Measurements from ENCODE around the gene FN3K. TPM values are rescaled to one million over a fixed set of nuclear protein-coding genes. Genes with fewer than 3 reads are reported as not detected.
"Not testable (repeated sequence)": the region's sequence is repeated elsewhere in the genome, so short reads cannot be mapped to it uniquely, and the experiment has no call there.

The FN3K gene
- total RNA-seq, 1 experiment from 2014 or later = 28.3 TPM

- no peaks in the 10 kb centered on the region for H3K79me2 ChIP-seq (ENCODE audit: insufficient read depth, low read length)
- H3K4me3 Mint-ChIP-seq = no peak overlapping the region
- no peaks in the 10 kb centered on the region for H3K9me3 ChIP-seq (ENCODE audit: control insufficient read depth, low read depth, low read length)
- no peak overlapping the region for H3K18ac ChIP-seq (ENCODE audit: insufficient read length, low read depth, low read length)
- H4K8ac ChIP-seq (replicated peaks; ENCODE audit: insufficient read length, low read depth, low read length) = no peak overlapping the region
- H4K91ac ChIP-seq (ENCODE audit: insufficient read length, low read depth, low read length) = no peak overlapping the region
- H2BK12ac ChIP-seq (ENCODE audit: insufficient read length, low read depth, low read length) = no peak overlapping the region
- H3K27ac Mint-ChIP-seq = no peak overlapping the region
- no peak overlapping the region for H3K4me2 ChIP-seq (ENCODE audit: insufficient read depth, insufficient read length, low read length)
- H3K79me1 ChIP-seq (ENCODE audit: insufficient read depth, low read depth, low read length, poor library complexity, severe bottlenecking) = no peaks in the 10 kb centered on the region
- H4K20me1 ChIP-seq (ENCODE audit: control insufficient read depth, insufficient read depth, insufficient read length) = no peaks in the 10 kb centered on the region
- DNase-seq = peak; percentile 55
- no peaks in the 10 kb centered on the region for H3K27me3 Mint-ChIP-seq (ENCODE audit: low read depth)
- H2BK5ac ChIP-seq (ENCODE audit: insufficient read length, low read length) = no peak overlapping the region
- no peak overlapping the region for H2BK20ac ChIP-seq (ENCODE audit: low read depth, low read length, poor library complexity, severe bottlenecking)
- no peak overlapping the region for H3K4ac ChIP-seq (ENCODE audit: low read depth, low read length)
- TF ChIP-seq CTCF (conservative IDR thresholded peaks at IDR 0.05) = peak; percentile 50; the same call in 2 of the 3 replicates
- no peak overlapping the region for H2AK5ac ChIP-seq (ENCODE audit: insufficient read length, low read length)
- no peaks in the 10 kb centered on the region for H3K27me3 ChIP-seq (ENCODE audit: insufficient read depth, low read length)
- no peak overlapping the region for H3K56ac ChIP-seq (ENCODE audit: insufficient read length, low read depth, low read length)
- no peak overlapping the region for H3T11ph ChIP-seq (ENCODE audit: low read length)
- no peak overlapping the region for H3K14ac ChIP-seq (ENCODE audit: insufficient read depth, low read length)
- no peaks in the 10 kb centered on the region for H3K4me1 ChIP-seq (ENCODE audit: insufficient read depth, low read length)
- WGBS (ENCODE audit: extremely low coverage, insufficient read length, low lambda C conversion rate) = no CpG with 5 or more reads among the region's 16 CpGs
- H3K27ac ChIP-seq (ENCODE audit: insufficient read length, low read depth, low read length) = no peak overlapping the region
- no peak overlapping the region for H3K9ac ChIP-seq (ENCODE audit: extremely low read depth, insufficient read length, low read length)
- no peaks in the 10 kb centered on the region for H3K23me2 ChIP-seq (ENCODE audit: insufficient read length, low read depth, low read length, poor library complexity, severe bottlenecking)
- peaks cover 28 to 35% of the 10 kb centered on the region in 2 experiments for H3K9me3 Mint-ChIP-seq
- peaks cover 17 to 19% of the 10 kb centered on the region in 2 experiments for H3K4me1 Mint-ChIP-seq
- H2BK120ac ChIP-seq (ENCODE audit: low read depth, low read length, poor library complexity, severe bottlenecking) = no peak overlapping the region
- peaks cover 42 to 75% (median 67%) of the 10 kb centered on the region in 3 experiments for H3K36me3 Mint-ChIP-seq (ENCODE audit: insufficient read depth in 1 of 3, low read depth in 3 of 3)
- H3K23ac ChIP-seq (ENCODE audit: insufficient read length, low read depth, low read length) = no peak overlapping the region
- H2AFZ ChIP-seq (ENCODE audit: low read length) = no peak overlapping the region
- no peak overlapping the region for H2BK15ac ChIP-seq (ENCODE audit: low read depth, low read length)
- no peak overlapping the region for H4K5ac ChIP-seq (ENCODE audit: insufficient read length, low read depth, low read length)
These were observed 8.2 kb downstream of the FN3K start for GRCh38 chr17:82743344-82744219.

GRCh38 chr17:82744736-82745135 is 9.3 kb downstream of the FN3K start:
- not testable (repeated sequence) for H3K27me3 ChIP-seq (ENCODE audit: insufficient read depth, low read length); H3K4me2 ChIP-seq (ENCODE audit: insufficient read depth, insufficient read length, low read length); H2BK5ac ChIP-seq (ENCODE audit: insufficient read length, low read length); H2BK15ac ChIP-seq (ENCODE audit: low read depth, low read length); H3K79me1 ChIP-seq (ENCODE audit: insufficient read depth, low read depth, low read length, poor library complexity, severe bottlenecking); H4K8ac ChIP-seq (replicated peaks; ENCODE audit: insufficient read length, low read depth, low read length); H4K5ac ChIP-seq (ENCODE audit: insufficient read length, low read depth, low read length); H2BK12ac ChIP-seq (ENCODE audit: insufficient read length, low read depth, low read length); DNase-seq; H4K91ac ChIP-seq (ENCODE audit: insufficient read length, low read depth, low read length); H3K27ac ChIP-seq (ENCODE audit: insufficient read length, low read depth, low read length); H2AK5ac ChIP-seq (ENCODE audit: insufficient read length, low read length); H3K23ac ChIP-seq (ENCODE audit: insufficient read length, low read depth, low read length); H3K4me1 ChIP-seq (ENCODE audit: insufficient read depth, low read length); H4K20me1 ChIP-seq (ENCODE audit: control insufficient read depth, insufficient read depth, insufficient read length); H3K27me3 Mint-ChIP-seq (ENCODE audit: low read depth); H3T11ph ChIP-seq (ENCODE audit: low read length); H3K9me3 ChIP-seq (ENCODE audit: control insufficient read depth, low read depth, low read length); H3K18ac ChIP-seq (ENCODE audit: insufficient read length, low read depth, low read length); H3K23me2 ChIP-seq (ENCODE audit: insufficient read length, low read depth, low read length, poor library complexity, severe bottlenecking); H3K79me2 ChIP-seq (ENCODE audit: insufficient read depth, low read length); H2BK20ac ChIP-seq (ENCODE audit: low read depth, low read length, poor library complexity, severe bottlenecking); H3K56ac ChIP-seq (ENCODE audit: insufficient read length, low read depth, low read length); H3K4ac ChIP-seq (ENCODE audit: low read depth, low read length); H3K9ac ChIP-seq (ENCODE audit: extremely low read depth, insufficient read length, low read length); H2AFZ ChIP-seq (ENCODE audit: low read length); H2BK120ac ChIP-seq (ENCODE audit: low read depth, low read length, poor library complexity, severe bottlenecking); H3K14ac ChIP-seq (ENCODE audit: insufficient read depth, low read length)
- Mint-ChIP-seq H3K4me3 (peak overlapping the region in 1 of 2 experiments; percentile 17; a peak in 2 of 5 replicates), H3K27ac (peak overlapping the region; percentile 50 to 85 (median 81); a peak in 3 of 7 replicates), H3K36me3 (ENCODE audit: insufficient read depth in 1 of 3, low read depth in 3 of 3) (peaks cover 40 to 68% (median 62%) of the 10 kb centered on the region in 3 experiments), H3K4me1 (peaks cover 17 to 19% of the 10 kb centered on the region in 2 experiments), H3K9me3 (peaks cover 28 to 35% of the 10 kb centered on the region in 2 experiments)
- no CpG with 5 or more reads among the region's 7 CpGs for WGBS (ENCODE audit: extremely low coverage, insufficient read length, low lambda C conversion rate)

Data from H9 (cell line).